ENCODE data around the gene RDX. TPM values are rescaled to one million over a fixed set of nuclear protein-coding genes. Genes with fewer than 3 reads are reported as not detected.

The RDX gene
- total RNA-seq, 1 donor from 2014 or later: 103 TPM

DNA sequence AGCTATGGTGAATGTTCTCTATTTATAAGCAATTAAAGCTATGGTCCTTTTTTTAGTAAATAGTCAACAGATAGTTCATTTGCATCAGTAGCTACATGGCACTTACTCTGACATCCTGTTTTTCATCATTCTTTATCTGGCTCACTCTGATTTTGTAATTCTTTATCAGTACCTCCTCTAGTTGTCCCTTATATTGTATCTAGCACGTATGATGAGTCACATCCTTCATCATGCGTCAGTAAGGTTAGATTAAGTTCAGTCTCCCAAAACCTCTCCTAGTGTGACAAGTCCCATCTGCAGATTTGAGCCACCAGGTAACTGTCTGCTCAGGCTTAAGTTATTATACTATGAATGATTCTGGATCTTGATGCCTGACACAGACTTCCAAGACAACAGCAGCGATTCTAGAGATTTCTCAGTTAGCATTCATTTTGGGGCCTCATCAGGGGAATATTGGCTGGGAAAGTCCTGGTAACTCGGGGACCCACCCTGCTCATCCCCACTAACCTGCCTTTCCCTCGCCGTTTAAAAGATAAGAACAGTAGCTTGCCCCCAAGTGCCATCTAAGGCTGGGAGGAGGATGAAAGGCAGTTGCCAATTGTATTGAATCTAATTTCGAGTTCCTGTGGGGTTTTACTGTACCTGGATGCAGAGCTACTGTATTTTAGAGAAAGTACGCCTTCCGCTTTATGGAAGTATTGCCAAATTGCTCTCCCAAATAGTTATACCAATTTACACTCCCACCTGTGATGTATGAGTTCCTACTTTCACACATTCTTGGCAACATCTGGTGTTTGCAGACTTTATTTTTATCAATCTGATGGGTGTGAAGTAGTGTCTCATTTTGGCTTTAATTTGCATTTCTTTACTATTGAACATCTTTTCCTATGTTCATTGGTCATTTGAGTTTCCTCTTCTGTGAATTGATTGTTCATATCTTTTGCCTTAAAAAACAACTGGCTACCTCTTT, 147.4 kb downstream of the RDX start:
- TF ChIP-seq, protein P1, sequence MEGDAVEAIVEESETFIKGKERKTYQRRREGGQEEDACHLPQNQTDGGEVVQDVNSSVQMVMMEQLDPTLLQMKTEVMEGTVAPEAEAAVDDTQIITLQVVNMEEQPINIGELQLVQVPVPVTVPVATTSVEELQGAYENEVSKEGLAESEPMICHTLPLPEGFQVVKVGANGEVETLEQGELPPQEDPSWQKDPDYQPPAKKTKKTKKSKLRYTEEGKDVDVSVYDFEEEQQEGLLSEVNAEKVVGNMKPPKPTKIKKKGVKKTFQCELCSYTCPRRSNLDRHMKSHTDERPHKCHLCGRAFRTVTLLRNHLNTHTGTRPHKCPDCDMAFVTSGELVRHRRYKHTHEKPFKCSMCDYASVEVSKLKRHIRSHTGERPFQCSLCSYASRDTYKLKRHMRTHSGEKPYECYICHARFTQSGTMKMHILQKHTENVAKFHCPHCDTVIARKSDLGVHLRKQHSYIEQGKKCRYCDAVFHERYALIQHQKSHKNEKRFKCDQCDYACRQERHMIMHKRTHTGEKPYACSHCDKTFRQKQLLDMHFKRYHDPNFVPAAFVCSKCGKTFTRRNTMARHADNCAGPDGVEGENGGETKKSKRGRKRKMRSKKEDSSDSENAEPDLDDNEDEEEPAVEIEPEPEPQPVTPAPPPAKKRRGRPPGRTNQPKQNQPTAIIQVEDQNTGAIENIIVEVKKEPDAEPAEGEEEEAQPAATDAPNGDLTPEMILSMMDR (conservative IDR thresholded peaks at IDR 0.05; ENCODE audit: low read depth, low read length): no peak
- no peak overlapping the region for H3K4me3 ChIP-seq (ENCODE audit: low read depth, low read length)
- no peak for DNase-seq (ENCODE audit: low read depth)

DNA sequence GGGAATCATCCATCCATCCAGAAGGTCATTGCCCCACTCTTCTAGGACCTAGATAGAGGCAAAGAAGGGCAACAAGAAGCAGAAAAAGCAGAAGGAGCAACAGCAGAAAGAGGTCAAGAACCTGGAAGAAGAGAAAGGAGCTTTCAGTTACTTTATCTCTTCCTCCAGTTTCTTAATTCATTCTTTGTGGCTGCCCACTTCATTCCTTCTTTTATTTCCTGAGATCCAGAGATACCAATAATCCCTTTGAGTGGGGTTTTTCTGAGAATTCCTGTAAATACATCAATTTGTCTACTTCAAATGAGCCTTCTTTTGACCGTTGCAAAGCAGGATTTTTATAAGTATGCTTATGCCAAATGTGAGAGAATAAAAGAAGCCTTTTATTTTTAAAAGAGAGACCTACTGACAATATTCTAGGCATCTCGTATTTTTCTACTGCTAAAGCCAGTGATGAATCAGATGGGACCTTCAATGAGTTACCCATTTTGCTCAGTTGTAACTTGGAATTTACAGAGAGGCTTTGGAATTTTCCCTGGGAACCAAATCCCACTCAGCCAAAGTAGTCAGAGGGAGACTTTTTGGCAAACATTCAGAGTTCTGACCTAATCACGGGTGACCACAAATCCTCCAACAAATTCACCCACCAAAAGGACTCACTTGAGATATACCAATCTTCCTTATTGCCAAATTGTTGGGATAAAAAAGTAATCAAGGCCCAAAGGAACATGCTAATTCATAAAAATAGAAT, 148.3 kb downstream of the RDX start:
- TF ChIP-seq, protein P1 (conservative IDR thresholded peaks at IDR 0.05; ENCODE audit: low read depth, low read length): no peak
- peak; percentile 70 for DNase-seq (ENCODE audit: low read depth)
- H3K4me3 ChIP-seq (ENCODE audit: low read depth, low read length): no peak overlapping the region

DNA sequence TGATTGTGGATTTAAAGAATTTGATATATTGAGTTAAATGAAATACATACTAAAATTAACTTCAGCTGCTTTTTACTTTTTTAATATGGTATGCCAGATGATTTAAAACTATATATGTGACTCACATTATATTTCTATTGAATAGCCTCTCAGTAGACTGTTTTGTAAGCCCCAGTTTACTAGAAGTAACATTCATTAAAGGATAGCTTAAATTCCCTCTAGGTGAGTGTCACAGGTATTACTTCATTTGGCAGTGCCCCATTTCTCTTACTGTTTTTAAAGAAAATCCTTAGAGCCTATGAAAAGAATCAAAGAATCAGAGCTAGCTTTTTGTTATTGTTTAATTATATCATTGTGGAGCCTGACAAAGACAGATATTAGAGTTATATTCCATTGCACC, 154.6 kb downstream of the RDX start:
- TF ChIP-seq, protein P1 (conservative IDR thresholded peaks at IDR 0.05; ENCODE audit: low read depth, low read length): no peak
- DNase-seq (ENCODE audit: low read depth): no peak
- H3K4me3 ChIP-seq (ENCODE audit: low read depth, low read length): no peak overlapping the region

DNA sequence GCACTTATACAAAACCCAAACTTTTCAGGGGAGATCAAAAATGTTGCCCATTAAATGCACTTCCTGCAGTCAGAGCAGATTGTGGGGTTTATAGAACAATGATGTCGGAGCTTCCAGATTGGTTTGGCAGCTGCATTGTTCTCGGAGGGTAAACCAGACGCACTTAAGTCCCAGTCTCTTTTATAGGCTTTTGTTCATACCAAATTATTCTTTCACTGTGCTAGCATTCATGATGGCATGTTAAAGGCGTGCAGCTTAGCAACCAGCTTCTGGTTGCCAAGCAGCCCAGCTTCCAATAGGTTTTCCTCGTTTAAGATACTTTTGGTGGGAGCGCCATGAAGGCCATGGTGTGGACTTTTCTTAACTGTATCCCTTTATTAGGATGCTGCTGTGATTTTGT, 162.3 kb downstream of the RDX start:
- no peak for DNase-seq (ENCODE audit: low read depth)
- TF ChIP-seq, protein P1 (conservative IDR thresholded peaks at IDR 0.05; ENCODE audit: low read depth, low read length): no peak
- H3K4me3 ChIP-seq (ENCODE audit: low read depth, low read length): no peak overlapping the region

DNA sequence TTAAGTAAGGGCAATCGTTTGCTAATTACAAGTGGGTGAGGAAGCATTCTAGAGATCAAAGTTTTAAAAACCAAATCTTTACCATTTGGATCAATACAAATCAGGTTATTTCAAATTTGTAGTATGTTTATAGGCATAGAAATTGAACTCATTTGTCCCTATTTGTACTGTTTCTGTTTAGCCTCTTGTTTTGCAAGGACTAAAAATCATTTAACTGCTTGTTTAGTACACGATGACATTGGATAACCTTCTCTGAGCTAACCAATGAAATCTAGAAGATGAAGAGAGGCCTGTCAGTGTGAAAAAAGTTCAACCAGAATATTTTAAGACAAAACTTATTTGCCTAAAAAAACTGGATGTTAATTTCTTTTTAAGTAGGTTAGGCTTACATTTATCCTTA, 163.3 kb downstream of the RDX start:
- TF ChIP-seq, protein P1 (conservative IDR thresholded peaks at IDR 0.05; ENCODE audit: low read depth, low read length): no peak

DNA sequence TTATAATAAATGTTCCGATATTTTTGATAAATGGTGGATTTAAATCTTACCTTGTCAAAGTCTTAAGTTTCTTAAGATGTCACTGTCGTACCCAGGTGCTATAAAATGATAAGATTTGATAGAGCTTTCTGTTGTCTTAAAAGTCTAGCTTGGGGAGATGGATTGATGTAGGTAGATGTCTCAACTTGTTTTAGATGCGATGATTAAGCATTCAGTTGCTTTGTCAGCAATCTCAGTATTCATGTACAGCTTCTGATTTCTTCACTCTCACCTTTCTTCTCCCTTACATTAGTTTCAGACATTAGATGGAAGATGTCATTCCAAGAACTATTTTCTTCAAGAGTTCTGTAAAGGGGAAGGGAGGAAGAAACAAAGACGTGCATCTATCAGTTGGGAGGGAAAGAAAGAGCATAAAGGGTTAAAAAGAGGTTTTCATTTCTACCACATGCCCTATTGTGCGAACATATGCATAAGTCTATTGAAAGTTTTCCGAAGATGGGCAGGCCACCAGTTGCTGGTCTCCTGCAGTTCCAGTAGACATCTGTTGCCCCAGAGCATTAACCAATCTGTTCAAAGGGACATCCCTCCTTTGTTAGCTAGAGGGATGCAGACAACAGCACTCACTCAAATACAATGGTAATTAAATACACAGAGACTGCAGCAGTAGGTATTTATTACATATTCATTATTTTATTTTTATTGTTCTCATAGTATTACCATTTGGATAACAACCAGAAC, 164.9 kb downstream of the RDX start:
- no peak for DNase-seq (ENCODE audit: low read depth)
- H3K4me3 ChIP-seq (ENCODE audit: low read depth, low read length): no peak overlapping the region
- TF ChIP-seq, protein P1 (conservative IDR thresholded peaks at IDR 0.05; ENCODE audit: low read depth, low read length): no peak

More for the DNA sequence above, 163.3 kb downstream of the RDX start:
- DNase-seq (ENCODE audit: low read depth): no peak
- no peak overlapping the region for H3K4me3 ChIP-seq (ENCODE audit: low read depth, low read length)

Measured in epithelial cell of proximal tubule (primary cell).